Calu3 (cell line): ENCODE results near the gene SYT7. TPM values are rescaled to one million over a fixed set of nuclear protein-coding genes. Genes with fewer than 3 reads are reported as not detected.

Experiments
- BruUV-seq: library from RNA; stranded (reverse); fragments of 400-500 nt; replicated peaks from 2 replicates; lab custom pipeline; 2021; lab: Mats Ljungman, UMichigan
- CTCF ChIA-PET: fragments of 300-600 bp; sonication (Branson Sonifier 250); formaldehyde crosslinking; loops from one replicate; lab custom pipeline; 2022; ENCODE audit warnings: antibody characterized with exemption; lab: Charles Lee
- DNase-seq: peaks from one replicate; pipeline ENCODE4 v3.0.0; 2022
- H3K27ac Mint-ChIP-seq: one replicate; pipeline ENCODE4 v1.8.0; 2022; ENCODE audit warnings: mixed read lengths; ENCODE audit not compliant: unreplicated experiment
- H3K27me3 Mint-ChIP-seq: one replicate; pipeline ENCODE4 v1.8.0; 2022; ENCODE audit warnings: mixed read lengths; ENCODE audit not compliant: unreplicated experiment
- H3K36me3 Mint-ChIP-seq: one replicate; pipeline ENCODE4 v1.8.0; 2022; ENCODE audit warnings: mild to moderate bottlenecking, moderate library complexity, mixed read lengths; ENCODE audit not compliant: insufficient read depth, unreplicated experiment
- H3K4me1 Mint-ChIP-seq: one replicate; pipeline ENCODE4 v1.8.0; 2022; ENCODE audit warnings: mild to moderate bottlenecking, low read depth, mixed read lengths; ENCODE audit not compliant: unreplicated experiment
- H3K4me3 Mint-ChIP-seq: one replicate; pipeline ENCODE4 v1.8.0; 2022; ENCODE audit warnings: mild to moderate bottlenecking, low read depth, moderate library complexity, mixed read lengths; ENCODE audit not compliant: unreplicated experiment
- H3K9me3 Mint-ChIP-seq: one replicate; pipeline ENCODE4 v1.8.0; 2022; ENCODE audit warnings: low read depth, mixed read lengths; ENCODE audit not compliant: unreplicated experiment
- intact Hi-C: fragments of 100-400 bp; cut with micrococcal nuclease; formaldehyde crosslinking; loops from one replicate; pipeline ENCODE4 v1.10.0; 2022; ENCODE audit not compliant: unreplicated experiment
- total RNA-seq: library from RNA; stranded (reverse); gene quantifications from 2 replicates; pipeline ENCODE4 v1.2.3, GENCODE V29; 2022
- TF ChIP-seq, protein P1 (sequence below): fragments of 200-600 bp; IDR thresholded peaks from one replicate; pipeline ENCODE4 v1.8.0; 2022; ENCODE audit warnings: antibody characterized with exemption; ENCODE audit not compliant: unreplicated experiment

Gene SYT7
- total RNA-seq, 1 experiment from 2014 or later, result 4.4 TPM

GRCh38 chr11:61518032-61518795 is 62.7 kb downstream of the SYT7 start:
- CTCF ChIA-PET, result interaction anchor here (0.9 to 2.3 kb wide), 5 partner anchors 13 to 120 kb away, joined by 3 to 10 read pairs (median 6); no protein-coding TSS in a partner anchor
- H3K9me3 Mint-ChIP-seq, result no peaks in the 10 kb centered on the region
- peaks cover 9% of the 10 kb centered on the region for H3K4me1 Mint-ChIP-seq
- no peak overlapping the region for H3K4me3 Mint-ChIP-seq
- H3K36me3 Mint-ChIP-seq, result peaks cover 4% of the 10 kb centered on the region
- TF ChIP-seq, protein P1, sequence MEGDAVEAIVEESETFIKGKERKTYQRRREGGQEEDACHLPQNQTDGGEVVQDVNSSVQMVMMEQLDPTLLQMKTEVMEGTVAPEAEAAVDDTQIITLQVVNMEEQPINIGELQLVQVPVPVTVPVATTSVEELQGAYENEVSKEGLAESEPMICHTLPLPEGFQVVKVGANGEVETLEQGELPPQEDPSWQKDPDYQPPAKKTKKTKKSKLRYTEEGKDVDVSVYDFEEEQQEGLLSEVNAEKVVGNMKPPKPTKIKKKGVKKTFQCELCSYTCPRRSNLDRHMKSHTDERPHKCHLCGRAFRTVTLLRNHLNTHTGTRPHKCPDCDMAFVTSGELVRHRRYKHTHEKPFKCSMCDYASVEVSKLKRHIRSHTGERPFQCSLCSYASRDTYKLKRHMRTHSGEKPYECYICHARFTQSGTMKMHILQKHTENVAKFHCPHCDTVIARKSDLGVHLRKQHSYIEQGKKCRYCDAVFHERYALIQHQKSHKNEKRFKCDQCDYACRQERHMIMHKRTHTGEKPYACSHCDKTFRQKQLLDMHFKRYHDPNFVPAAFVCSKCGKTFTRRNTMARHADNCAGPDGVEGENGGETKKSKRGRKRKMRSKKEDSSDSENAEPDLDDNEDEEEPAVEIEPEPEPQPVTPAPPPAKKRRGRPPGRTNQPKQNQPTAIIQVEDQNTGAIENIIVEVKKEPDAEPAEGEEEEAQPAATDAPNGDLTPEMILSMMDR, result no peak
- BruUV-seq, result no TSS peak
- no peak overlapping the region for H3K27ac Mint-ChIP-seq
- intact Hi-C loops, result no loop called here
- H3K27me3 Mint-ChIP-seq, result peaks cover 28% of the 10 kb centered on the region
- no peak for DNase-seq

DNA sequence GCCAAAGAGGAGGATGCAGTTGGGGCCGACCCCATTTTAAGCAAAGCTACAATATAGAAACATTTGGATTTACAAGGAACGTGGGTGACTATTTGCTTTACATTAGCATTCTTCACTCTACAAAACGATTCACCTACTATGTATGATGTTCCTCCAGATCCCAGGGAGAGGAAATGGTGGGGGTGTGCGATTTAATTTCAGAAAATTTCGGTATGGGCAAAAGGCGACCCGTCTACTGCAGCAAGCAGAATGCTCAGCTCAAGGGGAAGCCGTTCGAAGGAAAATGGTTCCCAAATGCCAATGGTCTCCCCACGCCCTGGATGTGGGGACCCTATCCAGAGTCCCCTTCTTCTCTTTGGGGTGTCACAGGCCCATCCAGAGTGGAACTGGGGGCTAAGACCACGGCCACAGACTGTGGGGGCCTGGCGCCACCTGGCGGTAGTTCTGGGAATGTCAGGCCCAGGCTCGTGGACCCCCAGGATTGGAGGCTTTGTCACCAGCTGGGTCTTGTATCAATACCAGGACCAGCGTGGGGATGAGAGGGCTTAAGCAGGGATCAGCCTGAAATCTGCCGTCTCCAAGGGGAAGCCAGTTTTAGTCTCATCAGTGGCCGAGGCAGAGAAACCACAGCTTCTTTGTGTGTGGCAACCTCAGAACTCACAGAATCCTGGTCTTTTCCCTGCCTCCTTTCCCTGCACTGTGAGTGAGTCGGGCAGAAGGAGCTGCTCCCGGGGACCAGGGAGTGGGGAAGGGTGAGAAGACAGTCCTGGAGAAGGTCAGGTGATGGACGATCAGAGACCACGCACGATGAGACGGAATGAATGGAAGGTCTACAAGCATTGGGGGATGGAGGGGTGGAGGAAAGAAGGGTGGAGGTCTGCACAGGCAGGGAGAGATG is 64.0 kb downstream of the SYT7 start:
- Mint-ChIP-seq H3K27ac (no peak overlapping the region), H3K4me1 (peaks cover 21% of the 10 kb centered on the region), H3K27me3 (peaks cover 39% of the 10 kb centered on the region), H3K36me3 (peaks cover 4% of the 10 kb centered on the region), H3K9me3 (no peaks in the 10 kb centered on the region), H3K4me3 (no peak overlapping the region)
- peak; percentile 57 for DNase-seq
- CTCF ChIA-PET, result interaction anchor here (0.9 to 2.3 kb wide), 12 partner anchors 9 to 121 kb away, joined by 3 to 16 read pairs (median 6); a partner anchor contains a TSS
- TF ChIP-seq, protein P1, result peak; percentile 98
- intact Hi-C loops, result loop anchor here (1.0 kb wide), 1 partner anchor 40 kb away; no protein-coding TSS in a partner anchor
- BruUV-seq, result no TSS peak

DNA sequence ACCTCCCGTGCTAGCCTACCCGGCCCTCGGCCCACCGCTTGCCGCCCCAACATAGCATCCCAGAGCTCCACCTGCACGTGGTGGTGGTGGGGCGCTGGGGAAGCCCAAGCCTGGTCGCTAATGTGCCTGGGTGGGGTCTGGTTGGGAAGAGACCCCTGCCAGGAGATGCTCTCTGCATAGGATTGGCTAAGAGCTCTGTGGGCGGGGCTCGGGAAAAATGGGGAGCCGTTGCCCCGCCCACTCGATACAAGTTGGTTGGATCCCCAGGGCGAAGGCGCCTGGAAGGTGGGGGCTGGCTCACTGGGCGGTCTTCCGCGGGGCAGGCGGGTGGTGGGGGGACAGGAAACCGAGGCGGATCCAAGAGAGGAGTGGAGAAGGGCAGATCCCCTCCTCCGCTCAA is 64.7 kb downstream of the SYT7 start:
- Mint-ChIP-seq H3K27ac (no peak overlapping the region), H3K4me3 (no peak overlapping the region), H3K9me3 (no peaks in the 10 kb centered on the region), H3K4me1 (peaks cover 21% of the 10 kb centered on the region), H3K36me3 (peaks cover 4% of the 10 kb centered on the region), H3K27me3 (peaks cover 47% of the 10 kb centered on the region)
- BruUV-seq, result no TSS peak
- intact Hi-C loops, result no loop called here
- CTCF ChIA-PET, result interaction anchor here (0.9 to 2.3 kb wide), 8 partner anchors 8 to 122 kb away, joined by 3 to 16 read pairs (median 6); no protein-coding TSS in a partner anchor
- TF ChIP-seq, protein P1, result no peak
- no peak for DNase-seq

GRCh38 chr11:61515686-61516085 is 65.2 kb downstream of the SYT7 start:
- Mint-ChIP-seq H3K4me3 (no peak overlapping the region), H3K9me3 (no peaks in the 10 kb centered on the region), H3K27ac (no peak overlapping the region), H3K4me1 (peaks cover 21% of the 10 kb centered on the region), H3K27me3 (peaks cover 52% of the 10 kb centered on the region), H3K36me3 (peaks cover 4% of the 10 kb centered on the region)
- CTCF ChIA-PET, result interaction anchor here (1.7 to 2.3 kb wide), 3 partner anchors 8 to 123 kb away, joined by 7 to 16 read pairs (median 7); no protein-coding TSS in a partner anchor
- no TSS peak for BruUV-seq
- TF ChIP-seq, protein P1, result no peak
- DNase-seq, result no peak
- intact Hi-C loops, result no loop called here
